ENCODE data around the gene WDR46. TPM values are rescaled to one million over a fixed set of nuclear protein-coding genes. Genes with fewer than 3 reads are reported as not detected.

WDR46 gene
- total and polyA plus RNA-seq, 2 of the 13 experiments (the other 11 are each of a cell fraction or from before 2014, with no cell fraction given) = 47.4 to 105 TPM

GRCh38 chr6:33236852-33237251 lies 52.2 kb downstream of the WDR46 start:
- Histone ChIP-seq H3K27me3 (ENCODE audit: control insufficient read depth in 1 of 2, insufficient read depth in 2 of 2, low read length in 2 of 2) (peaks cover 2 to 44% of the 10 kb centered on the region in 2 experiments; a peak in 4 of 5 replicates), H3K9ac (ENCODE audit: insufficient read depth, low read depth, low read length) (no peak overlapping the region), H4K20me1 (ENCODE audit: insufficient read depth, low read length) (no peaks in the 10 kb centered on the region), H3K4me3 (replicated peaks in 1 of 3; ENCODE audit: insufficient read depth in 1 of 3, low read depth in 2 of 3, low read length in 3 of 3) (no peak overlapping the region), H3K4me1 (ENCODE audit: insufficient read depth, low read length) (no peaks in the 10 kb centered on the region), H3K9me3 (ENCODE audit: low read length) (no peaks in the 10 kb centered on the region), H3K79me2 (ENCODE audit: insufficient read depth, low read length) (no peaks in the 10 kb centered on the region), H3K4me2 (ENCODE audit: low read depth, low read length) (no peak overlapping the region), H3K36me3 (replicated peaks in 1 of 2; ENCODE audit: control insufficient read depth in 1 of 2, insufficient read depth in 2 of 2, low read length in 2 of 2) (no peaks in the 10 kb centered on the region), H2AFZ (ENCODE audit: low read length) (no peak overlapping the region), H3K27ac (ENCODE audit: extremely low read length, insufficient read depth, low read length) (no peak overlapping the region)
- WGBS (ENCODE audit: low lambda C conversion rate) = 40% methylated on average over 6 of the region's 6 CpGs
- CTCF ChIA-PET (ENCODE audit: low intra/inter-chr PET ratio, low total read pairs) = no interaction called here
- ATAC-seq (no peak), FAIRE-seq (no peak), DNase-seq (ENCODE audit: low spot score) (no peak)
- in situ Hi-C loops (cut with HindIII; ENCODE audit: extremely low pct_ligation_motif_present, low pct_unique_long_range_greater_than_20kb) (no loop called here), intact Hi-C loops (cut with micrococcal nuclease; ENCODE audit: unreplicated experiment) (no loop called here)
- POLR2A ChIA-PET = interaction anchor here (3.4 kb wide), 1 partner anchor 12 kb away, joined by 16 read pairs; no protein-coding TSS in a partner anchor
- no peak for TF ChIP-seq ZNF629 (CRISPR knock-in tag; conservative IDR thresholded peaks at IDR 0.05)
- 0 out of 2 replicates have a peak, but pooled peaks have one; percentile 16 for TF ChIP-seq CEBPB (IDR thresholded peaks at IDR 0.05; ENCODE audit: borderline replicate concordance, low read depth, low read length)
- TF ChIP-seq ONECUT2 (CRISPR knock-in tag; IDR thresholded peaks at IDR 0.05) = no peak
- no TSS peak for BruUV-seq (replicated peaks)

- POLR2A ChIA-PET = interaction anchor here (1.6 to 3.4 kb wide), 2 partner anchors 13 kb away, joined by 6 to 16 read pairs; no protein-coding TSS in a partner anchor
- intact Hi-C loops (cut with micrococcal nuclease; ENCODE audit: unreplicated experiment) = no loop called here
These were observed 52.7 kb downstream of the WDR46 start for GRCh38 chr6:33236328-33236727.

More at GRCh38 chr6:33236328-33236727, 52.7 kb downstream of the WDR46 start:
- Histone ChIP-seq H3K27ac (ENCODE audit: extremely low read length, insufficient read depth, low read length) (no peak overlapping the region), H3K4me1 (ENCODE audit: insufficient read depth, low read length) (no peaks in the 10 kb centered on the region), H3K36me3 (replicated peaks in 1 of 2; ENCODE audit: control insufficient read depth in 1 of 2, insufficient read depth in 2 of 2, low read length in 2 of 2) (no peaks in the 10 kb centered on the region), H3K9ac (ENCODE audit: insufficient read depth, low read depth, low read length) (no peak overlapping the region), H3K27me3 (ENCODE audit: control insufficient read depth in 1 of 2, insufficient read depth in 2 of 2, low read length in 2 of 2) (peaks cover 2 to 43% of the 10 kb centered on the region in 2 experiments; a peak in 4 of 5 replicates), H3K9me3 (ENCODE audit: low read length) (no peaks in the 10 kb centered on the region), H4K20me1 (ENCODE audit: insufficient read depth, low read length) (no peaks in the 10 kb centered on the region), H3K79me2 (ENCODE audit: insufficient read depth, low read length) (no peaks in the 10 kb centered on the region), H2AFZ (ENCODE audit: low read length) (no peak overlapping the region), H3K4me2 (ENCODE audit: low read depth, low read length) (no peak overlapping the region), H3K4me3 (replicated peaks in 1 of 3; ENCODE audit: insufficient read depth in 1 of 3, low read depth in 2 of 3, low read length in 3 of 3) (no peak overlapping the region)
- in situ Hi-C loops (cut with HindIII; ENCODE audit: extremely low pct_ligation_motif_present, low pct_unique_long_range_greater_than_20kb) = no loop called here
- ATAC-seq = no peak
- DNase-seq (ENCODE audit: low spot score) = no peak
- no TSS peak for BruUV-seq (replicated peaks)
- CTCF ChIA-PET (ENCODE audit: low intra/inter-chr PET ratio, low total read pairs) = no interaction called here
- no peak for TF ChIP-seq SYNCRIP (IDR thresholded peaks at IDR 0.05; ENCODE audit: insufficient read depth, low read depth, low read length)
- no peak for TF ChIP-seq GPBP1L1 (CRISPR knock-in tag; IDR thresholded peaks at IDR 0.05)
- TF ChIP-seq ADNP (CRISPR knock-in tag; IDR thresholded peaks at IDR 0.05) = no peak
- FAIRE-seq = no peak
